HepG2 (cell line): ENCODE results near the gene OTUB2. TPM values are rescaled to one million over a fixed set of nuclear protein-coding genes. Genes with fewer than 3 reads are reported as not detected.

Experiments
- ATAC-seq: fragments of 200-7000 bp; cut with Tn5 transposase; 3 replicates; pipeline ENCODE4 v1.9.1; 2020; ENCODE audit warnings: mild to moderate bottlenecking, moderate library complexity
- BruUV-seq: library from RNA; stranded (reverse); fragments of 400-500 nt; replicated peaks from 2 replicates; lab custom pipeline; 2021; lab: Mats Ljungman, UMichigan
- CTCF ChIA-PET: fragments of 300-600 bp; formaldehyde crosslinking; extraction: SDS; loops from one replicate; lab custom pipeline; 2021; ENCODE audit warnings: low total read pairs, inconsistent platforms, low intra/inter-chr PET ratio; lab: Yijun Ruan, JAX
- POLR2A ChIA-PET: fragments of 350-600 bp; sonication (Branson Sonifier 250); formaldehyde crosslinking; loops from one replicate; lab custom pipeline; 2020; ENCODE audit warnings: antibody characterized with exemption, inconsistent platforms; lab: Yijun Ruan, JAX
- DNase-seq: peaks from one replicate; pipeline ENCODE4 v3.0.0-alpha.2; 2015; ENCODE audit warnings: low spot score
- FAIRE-seq: peaks from 3 replicates; lab custom pipeline; 2011; peaks lifted over from hg19 to GRCh38; lab: Jason Lieb, UNC
- H2AFZ ChIP-seq: one replicate; pipeline ENCODE4 v1.6.1; 2011; ENCODE audit warnings: low read length, inconsistent platforms
- H3K27ac ChIP-seq: fragments of 300-600 bp; 3 replicates; pipeline ENCODE4 v1.8.0; 2011; ENCODE audit warnings: mixed run types, mild to moderate bottlenecking, mixed read lengths, low read length, inconsistent platforms; ENCODE audit not compliant: insufficient read depth; ENCODE audit errors: extremely low read length
- H3K27me3 ChIP-seq, 2 experiments: fragments of 200-600 bp in 1 of 2; 2 replicates in 1 of 2; 3 replicates in 1 of 2; pipeline versions ENCODE4 v1.6.0 to v1.8.0; 2011; ENCODE audit warnings: low read length in 2 of 2, mild to moderate bottlenecking in 2 of 2, moderate library complexity in 2 of 2, inconsistent platforms in 1 of 2; ENCODE audit not compliant: insufficient read depth in 2 of 2, control insufficient read depth in 1 of 2
- H3K36me3 ChIP-seq, 2 experiments: fragments of 200-600 bp in 1 of 2; replicated peaks in 1 of 2; 2 replicates in 1 of 2; 3 replicates in 1 of 2; pipeline versions ENCODE4 v1.5.1 to v1.8.0; 2011; ENCODE audit warnings: low read length in 2 of 2, inconsistent platforms in 1 of 2; ENCODE audit not compliant: insufficient read depth in 2 of 2, control insufficient read depth in 1 of 2
- H3K4me1 ChIP-seq: 2 replicates; pipeline ENCODE4 v1.5.1; 2012; ENCODE audit warnings: low read length, inconsistent platforms; ENCODE audit not compliant: insufficient read depth
- H3K4me2 ChIP-seq: 2 replicates; pipeline ENCODE4 v1.6.0; 2011; ENCODE audit warnings: low read depth, low read length, inconsistent platforms
- H3K4me3 ChIP-seq, 3 experiments: fragments of 200-600 bp in 1 of 3; sonication (generic), shearing (Covaris generic) in 1 of 3; replicated peaks in 1 of 3; 2 replicates each; pipeline ENCODE4 v1.5.1; 2011 to 2016; ENCODE audit warnings: low read length in 3 of 3, inconsistent platforms in 2 of 3, low read depth in 2 of 3, mild to moderate bottlenecking in 2 of 3, control low read depth in 1 of 3, mixed read lengths in 1 of 3; ENCODE audit not compliant: insufficient read depth in 1 of 3
- H3K79me2 ChIP-seq: one replicate; pipeline ENCODE4 v1.6.1; 2011; ENCODE audit warnings: low read length, inconsistent platforms; ENCODE audit not compliant: insufficient read depth
- H3K9ac ChIP-seq: 2 replicates; pipeline ENCODE4 v1.6.0; 2011; ENCODE audit warnings: mild to moderate bottlenecking, low read depth, low read length, inconsistent platforms; ENCODE audit not compliant: insufficient read depth
- H3K9me3 ChIP-seq: 2 replicates; pipeline ENCODE4 v1.5.1; 2012; ENCODE audit warnings: mild to moderate bottlenecking, low read length
- H4K20me1 ChIP-seq: 2 replicates; pipeline ENCODE4 v1.6.0; 2011; ENCODE audit warnings: inconsistent platforms, mild to moderate bottlenecking, low read length, moderate library complexity; ENCODE audit not compliant: insufficient read depth
- ARID2 ChIP-seq: sonication (generic); formaldehyde crosslinking; IDR thresholded peaks from 2 replicates; pipeline ENCODE4 v1.8.1; 2022; ENCODE audit warnings: mild to moderate bottlenecking, missing genetic modification reagents, borderline replicate concordance
- ASH2L ChIP-seq: fragments of 300-600, 200-600 bp; sonication (generic); IDR thresholded peaks from 2 replicates; pipeline ENCODE4 v1.7.0; 2017; ENCODE audit warnings: low read depth, mild to moderate bottlenecking, moderate library complexity, mixed read lengths, low read length; ENCODE audit not compliant: insufficient read length
- ATAD3A ChIP-seq: sonication (generic); formaldehyde crosslinking; IDR thresholded peaks from 2 replicates; pipeline ENCODE4 v1.4.0; 2020; ENCODE audit warnings: missing genetic modification reagents
- CAMTA2 ChIP-seq: sonication (generic); formaldehyde crosslinking; IDR thresholded peaks from 2 replicates; pipeline ENCODE4 v1.4.0; 2020; ENCODE audit warnings: mild to moderate bottlenecking, missing genetic modification reagents, borderline replicate concordance
- CREM ChIP-seq, 2 experiments: sonication (generic) in 1 of 2; formaldehyde crosslinking in 1 of 2; IDR thresholded peaks; 2 replicates each; pipeline versions ENCODE4 v1.4.0 to v1.6.1; 2016 to 2020; ENCODE audit warnings: antibody characterized with exemption in 1 of 2, mild to moderate bottlenecking in 1 of 2, missing genetic modification reagents in 1 of 2
- E2F1 ChIP-seq: sonication (generic); formaldehyde crosslinking; IDR thresholded peaks from 2 replicates; pipeline ENCODE4 v1.5.0; 2020; ENCODE audit warnings: missing genetic modification reagents
- HOXD1 ChIP-seq: sonication (generic); formaldehyde crosslinking; IDR thresholded peaks from 2 replicates; pipeline ENCODE4 v1.5.0; 2020; ENCODE audit warnings: missing genetic modification reagents
- IKZF4 ChIP-seq: sonication (generic); formaldehyde crosslinking; IDR thresholded peaks from 2 replicates; pipeline ENCODE4 v1.5.1; 2020; ENCODE audit warnings: borderline replicate concordance, mild to moderate bottlenecking, low read depth, missing genetic modification reagents; ENCODE audit errors: not compliant biosample characterization
- KAT7 ChIP-seq: IDR thresholded peaks from 2 replicates; pipeline ENCODE4 v1.6.1; 2018; ENCODE audit warnings: borderline replicate concordance, missing compliant biosample characterization
- NR1H2 ChIP-seq: sonication (generic); formaldehyde crosslinking; IDR thresholded peaks from 2 replicates; pipeline ENCODE4 v1.8.1; 2022; ENCODE audit warnings: low read depth, missing genetic modification reagents, borderline replicate concordance
- SALL2 ChIP-seq: sonication (generic); formaldehyde crosslinking; IDR thresholded peaks from 2 replicates; pipeline ENCODE4 v1.8.1; 2023; ENCODE audit warnings: mild to moderate bottlenecking, missing genetic modification reagents, inconsistent platforms
- SOX6 ChIP-seq, 2 experiments: fragments of 450-650 bp in 1 of 2; sonication (generic) in 1 of 2; formaldehyde crosslinking in 1 of 2; IDR thresholded peaks; 2 replicates each; pipeline versions ENCODE4 v1.4.0 to v1.6.1; 2017 to 2020; ENCODE audit warnings: antibody characterized with exemption in 1 of 2, mild to moderate bottlenecking in 1 of 2, missing genetic modification reagents in 1 of 2
- TRIM22 ChIP-seq: fragments of 450-650 bp; IDR thresholded peaks from 2 replicates; pipeline ENCODE4 v1.6.1; 2017
- ZC3H4 ChIP-seq: sonication (generic); formaldehyde crosslinking; IDR thresholded peaks from 2 replicates; pipeline ENCODE4 v1.4.0; 2020; ENCODE audit warnings: missing genetic modification reagents, borderline replicate concordance
- ZNF329 ChIP-seq: sonication (generic); formaldehyde crosslinking; IDR thresholded peaks from 2 replicates; pipeline ENCODE4 v1.9.0; 2021; ENCODE audit warnings: low read depth, mild to moderate bottlenecking, missing genetic modification reagents
- WGBS: methylation state at CpG from one replicate; pipeline ENCODE4 v1.1.6; 2017; ENCODE audit warnings: low lambda C conversion rate; 5-methylcytosine and 5-hydroxymethylcytosine counted together
- in situ Hi-C: cut with HindIII; loops from 2 replicates; pipeline ENCODE4 v1.10.0; 2017; ENCODE audit warnings: low pct_unique_long_range_greater_than_20kb; ENCODE audit not compliant: extremely low pct_ligation_motif_present
- intact Hi-C: fragments of 100-400 bp; cut with micrococcal nuclease; formaldehyde crosslinking; loops from one replicate; pipeline ENCODE4 v1.10.0; 2022; ENCODE audit not compliant: unreplicated experiment
- polyA plus RNA-seq, 8 experiments: library from polyadenylated mRNA; depleted of rRNA in 3 of 8; stranded (reverse) in 7 of 8; unstranded in 1 of 8; fragments of >200 nt; fragmentation: Illumina TruSeq in 4 of 8; extraction: Trizol in 4 of 8; gene quantifications; 2 replicates each; pipeline versions ENCODE4 v1.2.1 to v1.2.3, GENCODE V29; 2011 to 2016; ENCODE audit warnings: low read depth in 4 of 8, missing spikeins in 1 of 8, mixed read lengths in 1 of 8; ENCODE audit not compliant: insufficient read depth in 1 of 8
- total RNA-seq, 5 experiments: library from RNA; depleted of rRNA; stranded (reverse); fragments of >200 nt; fragmentation: Illumina TruSeq; extraction: Trizol; gene quantifications; 2 replicates each; pipeline ENCODE4 v1.2.3, GENCODE V29; 2016; ENCODE audit warnings: low read depth in 1 of 5
- TF ChIP-seq, protein P1 (sequence below): sonication (generic); formaldehyde crosslinking; IDR thresholded peaks from 2 replicates; pipeline ENCODE4 v1.4.0; 2020; ENCODE audit warnings: missing genetic modification reagents
- TF ChIP-seq, protein P2 (sequence below): sonication (generic); formaldehyde crosslinking; IDR thresholded peaks from 2 replicates; pipeline ENCODE4 v1.8.0; 2022; ENCODE audit warnings: missing genetic modification reagents, mild to moderate bottlenecking, inconsistent platforms, borderline replicate concordance

The OTUB2 gene
- total and polyA plus RNA-seq, 2 of the 13 experiments (the other 11 are each of a cell fraction or from before 2014, with no cell fraction given), result 2.2 to 2.4 TPM

DNA sequence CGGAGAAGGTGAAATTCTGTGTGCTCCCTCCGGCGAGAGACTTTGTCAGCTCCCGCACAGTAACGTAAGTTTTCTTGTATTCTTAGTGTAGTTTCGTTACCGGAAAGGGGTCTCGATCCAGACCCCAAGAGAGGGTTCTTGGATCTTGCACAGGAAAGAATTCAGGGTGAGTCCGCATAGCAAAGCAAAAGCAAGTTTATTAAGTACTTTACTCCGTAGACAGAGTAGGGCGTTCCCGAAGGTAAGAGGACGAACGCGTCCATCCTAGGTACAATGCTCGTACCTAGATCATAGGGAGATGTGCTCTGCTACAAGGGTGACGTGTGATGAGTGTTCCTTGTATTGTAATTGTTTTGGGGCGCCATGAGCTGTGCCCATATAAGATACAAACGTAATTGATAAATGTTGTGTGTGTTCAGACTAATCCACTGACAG lies 55.3 kb downstream of the OTUB2 start (continued):
- TF ChIP-seq TRIM22 (no peak), IKZF4 (no peak), ZNF329 (CRISPR knock-in tag) (no peak), CAMTA2 (CRISPR knock-in tag) (no peak), CREM (IDR thresholded peaks at IDR 0.05) (0 out of 2 replicates have a peak, but pooled peaks have one; percentile 3), CREM (CRISPR knock-in tag; IDR thresholded peaks at IDR 0.05) (no peak)

DNA sequence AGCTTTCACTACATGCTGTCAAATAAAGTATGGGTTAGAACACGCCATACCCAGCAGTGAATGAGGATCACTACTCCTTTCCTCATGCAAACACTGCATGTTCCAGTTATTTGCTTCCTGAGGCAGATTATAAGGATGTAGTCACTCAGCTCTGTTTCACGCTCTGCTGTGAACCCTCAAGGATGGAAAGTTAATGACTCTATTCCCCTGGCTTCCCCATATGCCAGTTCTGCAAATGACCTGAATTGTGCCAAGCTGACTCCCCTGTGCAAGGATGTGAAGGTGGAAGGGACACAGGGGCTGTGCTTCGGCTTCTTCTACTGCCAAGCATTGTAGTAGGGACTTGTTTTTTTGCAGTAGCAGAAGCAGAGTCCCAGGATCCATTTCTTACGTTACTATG lies 61.8 kb downstream of the OTUB2 start:
- intact Hi-C loops, result no loop called here
- no peaks in the 10 kb centered on the region for H3K9me3 ChIP-seq
- CTCF ChIA-PET, result no interaction called here
- H3K4me1 ChIP-seq, result peaks cover 3% of the 10 kb centered on the region
- in situ Hi-C loops, result no loop called here
- WGBS, result 94% methylated on average over 4 of the region's 4 CpGs
- no peak overlapping the region for H3K4me2 ChIP-seq
- no peaks in the 10 kb centered on the region for H3K27me3 ChIP-seq
- no peaks in the 10 kb centered on the region for H4K20me1 ChIP-seq
- no peak for ATAC-seq
- POLR2A ChIA-PET, result no interaction called here
- DNase-seq, result no peak
- no peak overlapping the region for H3K4me3 ChIP-seq
- TF ChIP-seq, protein P1, sequence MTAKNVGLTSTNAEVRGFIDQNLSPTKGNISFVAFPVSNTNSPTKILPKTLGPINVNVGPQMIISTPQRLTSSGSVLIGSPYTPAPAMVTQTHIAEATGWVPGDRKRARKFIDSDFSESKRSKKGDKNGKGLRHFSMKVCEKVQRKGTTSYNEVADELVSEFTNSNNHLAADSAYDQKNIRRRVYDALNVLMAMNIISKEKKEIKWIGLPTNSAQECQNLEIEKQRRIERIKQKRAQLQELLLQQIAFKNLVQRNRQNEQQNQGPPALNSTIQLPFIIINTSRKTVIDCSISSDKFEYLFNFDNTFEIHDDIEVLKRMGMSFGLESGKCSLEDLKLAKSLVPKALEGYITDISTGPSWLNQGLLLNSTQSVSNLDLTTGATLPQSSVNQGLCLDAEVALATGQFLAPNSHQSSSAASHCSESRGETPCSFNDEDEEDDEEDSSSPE (CRISPR knock-in tag), result no peak
- TF ChIP-seq E2F1 (CRISPR knock-in tag), result no peak
- TF ChIP-seq ATAD3A (CRISPR knock-in tag), result no peak
- no peak for TF ChIP-seq ARID2 (CRISPR knock-in tag)
- no peak for TF ChIP-seq ZC3H4 (CRISPR knock-in tag)
- TF ChIP-seq SOX6 (IDR thresholded peaks at IDR 0.05), result no peak
- no peak for TF ChIP-seq SOX6 (CRISPR knock-in tag; IDR thresholded peaks at IDR 0.05)
- TF ChIP-seq, protein P2, sequence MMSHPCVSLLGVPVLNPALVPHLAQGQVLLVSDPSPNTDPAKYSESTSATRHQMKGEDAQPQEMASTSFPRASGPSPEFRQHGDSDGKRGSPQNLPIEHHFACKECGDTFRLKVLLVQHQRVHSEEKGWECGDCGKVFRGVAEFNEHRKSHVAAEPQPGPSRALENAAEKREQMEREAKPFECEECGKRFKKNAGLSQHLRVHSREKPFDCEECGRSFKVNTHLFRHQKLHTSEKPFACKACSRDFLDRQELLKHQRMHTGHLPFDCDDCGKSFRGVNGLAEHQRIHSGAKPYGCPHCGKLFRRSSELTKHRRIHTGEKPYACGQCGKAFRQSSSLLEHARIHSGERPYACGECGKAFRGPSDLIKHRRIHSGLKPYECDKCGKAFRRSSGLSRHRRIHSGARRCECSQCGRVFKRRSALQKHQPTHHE (CRISPR knock-in tag), result no peak
- TF ChIP-seq KAT7 (CRISPR knock-in tag), result no peak
- no peak for TF ChIP-seq SALL2 (CRISPR knock-in tag)
- no peak for TF ChIP-seq NR1H2
- no peak for TF ChIP-seq ASH2L
- no peak for TF ChIP-seq HOXD1 (CRISPR knock-in tag)
- H3K9ac ChIP-seq, result no peak overlapping the region
- no peak for FAIRE-seq
- H3K36me3 ChIP-seq, result no peaks in the 10 kb centered on the region
- no peak overlapping the region for H2AFZ ChIP-seq
- no TSS peak for BruUV-seq
- no peaks in the 10 kb centered on the region for H3K79me2 ChIP-seq
- H3K27ac ChIP-seq, result no peak overlapping the region
